HAP-1 (cell line): ENCODE measurements around the gene PDGFC.

Experiments used
- DNase-seq, 2 experiments: peaks; one replicate each; pipeline ENCODE4 v3.0.0-alpha.2; 2016 to 2020; ENCODE audit warnings: low spot score in 2 of 2
- H3K27me3 ChIP-seq: fragments of 250-450 bp; sonication (Bioruptor Pico); 2 replicates; pipeline ENCODE4 v1.5.1; 2020; ENCODE audit warnings: low read depth, mild to moderate bottlenecking, moderate library complexity
- H3K36me3 ChIP-seq: fragments of 250-450 bp; sonication (Bioruptor Pico); replicated peaks from 2 replicates; pipeline ENCODE4 v1.5.1; 2020; ENCODE audit warnings: mild to moderate bottlenecking
- H3K4me1 ChIP-seq: fragments of 250-450 bp; sonication (Bioruptor Pico); 2 replicates; pipeline ENCODE4 v1.5.1; 2020; ENCODE audit warnings: mild to moderate bottlenecking
- H3K4me3 ChIP-seq: fragments of 250-450 bp; sonication (Bioruptor Pico); 2 replicates; pipeline ENCODE4 v1.5.1; 2020; ENCODE audit warnings: mild to moderate bottlenecking, moderate library complexity
- H3K9me3 ChIP-seq: fragments of 250-450 bp; sonication (Bioruptor Pico); 2 replicates; pipeline ENCODE4 v1.5.1; 2020; ENCODE audit warnings: mild to moderate bottlenecking, moderate library complexity
- in situ Hi-C: fragments of 300-500 bp; cut with MboI; formaldehyde crosslinking; loops from 3 replicates; pipeline ENCODE4 v1.14.3; 2020; ENCODE audit warnings: low sequenced_read_pairs, inconsistent platforms, mixed read lengths

PDGFC gene, protein sequence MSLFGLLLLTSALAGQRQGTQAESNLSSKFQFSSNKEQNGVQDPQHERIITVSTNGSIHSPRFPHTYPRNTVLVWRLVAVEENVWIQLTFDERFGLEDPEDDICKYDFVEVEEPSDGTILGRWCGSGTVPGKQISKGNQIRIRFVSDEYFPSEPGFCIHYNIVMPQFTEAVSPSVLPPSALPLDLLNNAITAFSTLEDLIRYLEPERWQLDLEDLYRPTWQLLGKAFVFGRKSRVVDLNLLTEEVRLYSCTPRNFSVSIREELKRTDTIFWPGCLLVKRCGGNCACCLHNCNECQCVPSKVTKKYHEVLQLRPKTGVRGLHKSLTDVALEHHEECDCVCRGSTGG

DNA sequence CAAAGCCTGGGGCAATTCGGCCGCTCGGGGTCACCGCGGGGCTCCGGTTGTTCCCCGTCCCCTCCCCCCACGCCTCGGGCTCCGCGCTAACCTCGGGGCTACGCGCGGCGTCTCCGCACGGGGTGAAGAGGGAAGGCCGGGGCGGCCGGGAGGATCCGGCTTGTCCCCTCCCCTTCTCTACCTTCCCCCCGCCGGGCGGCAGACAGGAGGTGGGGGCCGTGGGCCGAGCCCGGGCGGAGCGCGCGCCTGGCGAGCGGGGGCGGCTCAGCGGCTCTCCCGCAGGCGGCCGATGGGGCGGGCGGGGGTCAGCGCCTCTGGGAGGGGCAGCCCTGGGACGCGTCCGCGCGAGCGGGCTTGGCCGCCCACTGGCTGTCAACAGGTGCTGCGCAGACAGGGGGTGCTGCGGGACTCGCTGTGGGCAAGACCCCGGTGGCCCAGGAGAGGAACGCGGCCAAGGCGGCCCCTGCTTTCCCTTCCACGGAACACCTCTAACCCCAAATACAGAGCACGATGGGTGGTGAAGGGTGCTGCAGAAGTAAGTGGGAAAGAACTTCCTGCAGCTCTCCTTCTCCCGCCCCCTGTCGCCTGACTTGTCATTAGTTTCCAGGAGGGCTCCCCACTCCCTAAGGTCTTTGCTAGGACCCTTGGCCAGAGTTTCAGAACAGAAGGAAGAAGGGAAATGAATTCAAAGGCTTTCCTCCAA is at the start of gene PDGFC:
Gene PDGFC, minus strand, starts transcription at position 124 of the 703 bp plus-strand sequence. CDS start 896 bp downstream, outside the sequence.
- no peaks in the 10 kb centered on the region for H3K27me3 ChIP-seq
- H3K4me3 ChIP-seq: peak within 1 kb of the TSS; percentile 61
- no peaks in the 10 kb centered on the region for H3K9me3 ChIP-seq
- no peaks in the 10 kb centered on the region for H3K36me3 ChIP-seq
- peaks cover 55% of the 10 kb centered on the region for H3K4me1 ChIP-seq
- peak; percentile 78 to 91 for DNase-seq
- in situ Hi-C loops: loop anchor here (25.0 kb wide), 1 partner anchor 285 kb away; no protein-coding TSS in a partner anchor

DNA sequence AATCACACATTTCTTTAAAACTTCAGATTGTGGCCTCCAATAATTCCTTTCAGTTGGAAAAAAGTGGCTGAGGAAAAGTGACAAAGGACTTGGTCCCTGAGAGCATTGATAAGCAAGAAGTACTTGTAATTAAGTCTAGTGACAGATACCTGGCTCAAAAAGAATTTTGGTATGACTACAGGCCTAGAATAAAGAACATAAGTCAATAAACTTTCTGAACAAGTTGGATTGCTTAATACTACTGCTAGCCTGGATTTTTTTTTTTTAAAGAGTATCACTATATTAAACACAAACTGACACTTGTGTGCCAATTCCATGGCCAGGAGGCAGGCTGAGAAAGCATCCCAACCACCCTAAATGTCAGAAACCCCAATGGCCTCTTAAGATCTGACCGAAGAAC is 49.3 kb upstream of the PDGFC start:
- no peaks in the 10 kb centered on the region for H3K36me3 ChIP-seq
- in situ Hi-C loops: no loop called here
- no peaks in the 10 kb centered on the region for H3K9me3 ChIP-seq
- no peak overlapping the region for H3K4me3 ChIP-seq
- H3K27me3 ChIP-seq: no peaks in the 10 kb centered on the region
- no peaks in the 10 kb centered on the region for H3K4me1 ChIP-seq
- no peak for DNase-seq

DNA sequence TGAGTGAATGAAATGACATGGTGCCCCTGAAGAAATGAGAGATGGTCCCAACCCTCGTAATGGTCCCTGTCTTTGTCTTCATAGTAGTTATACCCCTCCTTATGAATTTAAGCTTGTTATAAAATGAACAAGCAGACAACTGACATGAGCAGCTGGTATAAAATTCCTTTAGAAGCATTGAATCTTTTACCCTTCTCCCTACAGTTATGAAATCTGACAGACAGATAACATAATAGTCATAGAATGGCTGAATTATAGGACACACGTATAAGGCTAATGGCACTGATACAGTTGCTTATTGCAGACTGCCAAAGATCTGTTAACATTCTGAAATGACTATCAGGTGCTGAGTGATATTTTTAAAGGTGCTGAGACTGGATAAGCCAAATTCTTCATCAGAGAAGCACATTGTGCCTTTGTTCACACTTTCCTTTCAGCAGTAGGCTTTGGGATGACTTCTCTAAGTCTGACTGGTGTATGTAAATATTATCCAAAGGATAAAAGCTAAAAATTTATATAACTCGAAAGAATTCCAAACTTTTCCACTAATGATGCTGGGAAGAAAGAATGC is 47.4 kb upstream of the PDGFC start:
- DNase-seq: no peak
- in situ Hi-C loops: no loop called here
- Histone ChIP-seq H3K9me3 (no peaks in the 10 kb centered on the region), H3K36me3 (no peaks in the 10 kb centered on the region), H3K27me3 (no peaks in the 10 kb centered on the region), H3K4me3 (no peak overlapping the region), H3K4me1 (no peaks in the 10 kb centered on the region)

DNA sequence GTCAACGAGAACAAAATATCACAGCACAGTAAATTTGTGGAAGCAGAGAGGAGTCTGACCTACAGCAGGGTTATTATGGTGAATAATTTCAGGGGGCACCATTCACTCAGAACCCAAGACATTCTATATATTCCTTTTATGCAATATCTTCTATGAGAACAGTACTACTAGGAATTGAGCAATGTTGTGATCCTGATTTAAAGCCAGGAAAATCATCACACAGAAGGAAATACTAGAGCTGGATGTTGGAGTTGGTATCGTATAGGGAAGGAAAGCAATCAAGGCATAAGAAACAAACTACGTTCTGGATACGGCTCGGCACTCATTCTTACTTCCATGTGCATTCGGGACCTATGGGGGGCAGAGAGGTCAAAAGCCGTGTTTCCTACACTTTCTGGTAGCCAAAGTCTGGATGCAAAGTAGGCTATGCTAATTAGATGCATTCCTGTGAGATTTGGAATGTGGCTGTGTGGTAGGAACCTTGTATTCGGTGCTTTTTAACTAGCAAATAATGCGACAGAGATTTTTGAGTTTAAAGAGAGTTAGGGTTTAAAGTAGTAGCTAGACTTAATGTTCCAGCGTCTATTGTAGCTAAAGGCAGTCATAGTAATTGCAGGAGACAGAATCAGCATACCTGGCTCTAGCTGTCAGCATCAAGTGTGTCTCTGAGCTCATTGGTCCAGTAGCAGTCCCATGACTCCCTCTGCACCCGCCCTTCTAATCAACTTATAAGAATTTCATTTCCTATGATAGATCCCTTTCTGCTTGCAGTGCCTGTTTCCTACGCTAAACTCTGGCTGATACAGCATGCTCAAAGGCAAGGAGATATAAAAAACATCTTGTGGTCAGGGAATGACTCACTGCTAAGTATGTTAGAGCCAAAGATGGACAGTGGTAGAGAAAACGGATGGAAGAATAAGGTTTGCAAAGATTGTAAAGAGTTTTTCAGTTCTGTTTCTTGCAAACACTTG is 43.3 kb upstream of the PDGFC start:
- no peaks in the 10 kb centered on the region for H3K9me3 ChIP-seq
- no peak overlapping the region for H3K4me3 ChIP-seq
- no peak for DNase-seq
- H3K36me3 ChIP-seq: no peaks in the 10 kb centered on the region
- in situ Hi-C loops: no loop called here
- H3K4me1 ChIP-seq: peaks cover 3% of the 10 kb centered on the region; the same call in 1 of the 2 replicates
- H3K27me3 ChIP-seq: no peaks in the 10 kb centered on the region

DNA sequence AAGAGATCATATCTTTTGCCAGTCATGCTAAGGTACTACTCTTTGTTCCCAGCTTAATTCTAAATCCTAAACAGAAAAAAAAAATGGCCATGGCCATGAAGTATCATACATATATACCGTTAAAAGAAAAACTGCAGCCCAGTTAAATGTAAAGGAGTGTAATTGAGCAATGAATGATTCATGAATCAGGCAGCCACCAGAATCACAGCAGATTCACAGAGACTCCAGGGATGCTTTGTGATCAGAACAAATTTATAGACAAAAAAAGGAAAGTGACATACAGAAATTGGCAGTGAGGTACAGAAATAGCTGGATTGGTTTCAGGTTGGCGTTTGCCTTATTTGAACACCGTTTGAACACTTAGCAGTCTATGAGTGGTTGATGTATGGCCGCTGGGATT is 42.1 kb upstream of the PDGFC start:
- Histone ChIP-seq H3K9me3 (no peaks in the 10 kb centered on the region), H3K4me1 (peaks cover 3% of the 10 kb centered on the region; the same call in 1 of the 2 replicates), H3K27me3 (no peaks in the 10 kb centered on the region), H3K4me3 (no peak overlapping the region), H3K36me3 (no peaks in the 10 kb centered on the region)
- no peak for DNase-seq
- in situ Hi-C loops: no loop called here

DNA sequence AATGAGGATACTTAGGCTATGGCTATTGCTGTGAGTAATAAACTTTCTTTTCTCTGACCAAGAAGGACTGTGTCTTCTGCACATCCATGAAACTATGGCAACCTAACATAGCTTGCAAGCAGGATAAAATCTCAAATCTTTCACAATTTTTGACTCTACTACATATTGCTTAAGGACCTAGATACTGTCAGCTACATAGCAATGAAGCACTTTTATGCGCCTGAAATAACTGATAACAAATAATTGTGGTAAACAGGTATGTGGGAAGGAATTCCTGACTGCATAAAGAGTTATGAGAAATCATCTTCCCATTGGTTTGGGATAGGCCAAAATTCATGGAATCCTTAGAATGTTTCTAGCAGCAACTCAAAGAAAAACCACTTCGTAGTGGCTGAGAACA is 41.2 kb upstream of the PDGFC start:
- peaks cover 3% of the 10 kb centered on the region; the same call in 1 of the 2 replicates for H3K4me1 ChIP-seq
- H3K27me3 ChIP-seq: no peaks in the 10 kb centered on the region
- H3K36me3 ChIP-seq: no peaks in the 10 kb centered on the region
- in situ Hi-C loops: no loop called here
- H3K4me3 ChIP-seq: no peak overlapping the region
- no peak for DNase-seq
- no peaks in the 10 kb centered on the region for H3K9me3 ChIP-seq

DNA sequence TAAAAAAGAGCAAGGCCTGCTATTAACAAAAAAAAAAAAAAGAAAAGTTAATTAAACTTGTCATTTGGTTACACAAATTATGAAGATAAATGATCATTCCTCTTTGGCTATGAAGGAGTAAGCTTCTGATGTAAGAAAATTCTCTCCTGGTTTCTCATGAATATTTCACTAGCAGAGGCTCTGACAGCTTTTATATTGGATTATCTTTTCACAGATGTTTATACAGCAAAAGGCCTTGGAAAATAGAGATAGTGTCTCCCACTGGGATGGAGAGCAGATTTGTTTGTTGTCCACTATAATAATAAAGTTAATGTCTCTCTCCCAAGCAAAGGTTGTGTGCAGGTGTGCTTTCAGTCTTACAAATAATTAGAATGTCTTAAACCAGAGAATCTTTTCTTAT is 40.7 kb upstream of the PDGFC start:
- no peak for DNase-seq
- no peaks in the 10 kb centered on the region for H3K36me3 ChIP-seq
- H3K4me3 ChIP-seq: no peak overlapping the region
- no peaks in the 10 kb centered on the region for H3K27me3 ChIP-seq
- peaks cover 3% of the 10 kb centered on the region; the same call in 1 of the 2 replicates for H3K4me1 ChIP-seq
- no peaks in the 10 kb centered on the region for H3K9me3 ChIP-seq
- in situ Hi-C loops: no loop called here

DNA sequence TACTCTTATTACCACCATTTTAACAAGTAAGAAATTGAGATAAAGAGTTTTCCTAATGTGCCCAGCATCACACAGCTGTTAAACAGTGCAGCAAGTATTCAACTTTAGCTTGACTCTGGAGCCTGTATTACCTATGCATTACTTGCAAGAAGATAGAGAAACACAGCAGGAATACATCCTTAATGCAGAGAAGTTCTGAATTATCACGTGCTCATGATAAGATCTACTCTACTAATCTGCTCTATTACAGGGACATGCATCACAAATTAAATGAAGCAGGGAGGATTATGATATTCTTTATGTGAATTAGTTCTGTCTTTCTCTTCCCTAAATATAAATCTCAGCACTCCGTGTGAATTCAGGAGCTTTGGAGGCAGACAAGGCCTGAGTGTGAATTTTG is 39.0 kb upstream of the PDGFC start:
- Histone ChIP-seq H3K4me3 (no peak overlapping the region), H3K27me3 (no peaks in the 10 kb centered on the region), H3K9me3 (no peaks in the 10 kb centered on the region), H3K36me3 (no peaks in the 10 kb centered on the region), H3K4me1 (peaks cover 3% of the 10 kb centered on the region; the same call in 1 of the 2 replicates)
- in situ Hi-C loops: no loop called here
- no peak for DNase-seq

DNA sequence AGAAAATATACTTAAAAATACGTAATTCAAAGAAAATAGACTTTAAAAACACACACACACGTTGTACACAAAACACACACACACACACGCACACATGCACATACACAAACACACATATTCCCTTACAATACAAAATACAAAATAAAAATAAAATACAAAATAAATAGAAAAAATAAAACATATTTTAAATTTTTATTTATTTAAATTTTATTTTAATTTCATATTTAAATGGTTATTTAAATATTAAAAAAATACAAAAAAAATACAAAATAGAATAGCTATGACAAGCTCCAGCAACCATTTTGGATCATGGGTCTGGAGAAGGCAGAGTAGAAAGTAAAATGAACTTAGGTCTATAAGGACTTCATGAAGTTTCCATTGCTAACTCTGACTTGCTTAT is 34.2 kb upstream of the PDGFC start:
- Histone ChIP-seq H3K4me3 (no peak overlapping the region), H3K4me1 (peaks cover 7% of the 10 kb centered on the region), H3K27me3 (no peaks in the 10 kb centered on the region), H3K36me3 (no peaks in the 10 kb centered on the region), H3K9me3 (no peaks in the 10 kb centered on the region)
- in situ Hi-C loops: no loop called here
- no peak for DNase-seq

DNA sequence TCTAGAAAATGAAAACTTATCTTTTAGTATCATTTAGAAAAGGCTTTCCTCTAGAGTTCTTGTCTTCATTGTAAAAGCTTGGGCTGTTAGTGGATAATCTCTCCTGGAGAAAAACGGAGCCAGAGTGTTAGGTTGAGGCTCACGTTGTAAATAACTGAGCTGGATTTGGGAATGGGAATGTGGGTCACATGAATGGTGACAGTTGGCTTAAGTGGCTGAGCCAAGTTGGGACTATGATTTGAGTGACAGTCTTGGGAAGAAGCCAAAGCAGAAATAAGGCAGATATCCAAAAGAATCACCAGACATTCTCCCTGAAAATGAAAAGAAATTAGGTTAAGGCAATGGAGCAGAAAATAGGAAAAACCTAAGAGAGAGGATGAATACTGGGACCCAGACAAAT is 33.6 kb upstream of the PDGFC start:
- Histone ChIP-seq H3K4me1 (peaks cover 4% of the 10 kb centered on the region), H3K9me3 (no peaks in the 10 kb centered on the region), H3K36me3 (no peaks in the 10 kb centered on the region), H3K27me3 (no peaks in the 10 kb centered on the region), H3K4me3 (no peak overlapping the region)
- in situ Hi-C loops: no loop called here
- no peak for DNase-seq

DNA sequence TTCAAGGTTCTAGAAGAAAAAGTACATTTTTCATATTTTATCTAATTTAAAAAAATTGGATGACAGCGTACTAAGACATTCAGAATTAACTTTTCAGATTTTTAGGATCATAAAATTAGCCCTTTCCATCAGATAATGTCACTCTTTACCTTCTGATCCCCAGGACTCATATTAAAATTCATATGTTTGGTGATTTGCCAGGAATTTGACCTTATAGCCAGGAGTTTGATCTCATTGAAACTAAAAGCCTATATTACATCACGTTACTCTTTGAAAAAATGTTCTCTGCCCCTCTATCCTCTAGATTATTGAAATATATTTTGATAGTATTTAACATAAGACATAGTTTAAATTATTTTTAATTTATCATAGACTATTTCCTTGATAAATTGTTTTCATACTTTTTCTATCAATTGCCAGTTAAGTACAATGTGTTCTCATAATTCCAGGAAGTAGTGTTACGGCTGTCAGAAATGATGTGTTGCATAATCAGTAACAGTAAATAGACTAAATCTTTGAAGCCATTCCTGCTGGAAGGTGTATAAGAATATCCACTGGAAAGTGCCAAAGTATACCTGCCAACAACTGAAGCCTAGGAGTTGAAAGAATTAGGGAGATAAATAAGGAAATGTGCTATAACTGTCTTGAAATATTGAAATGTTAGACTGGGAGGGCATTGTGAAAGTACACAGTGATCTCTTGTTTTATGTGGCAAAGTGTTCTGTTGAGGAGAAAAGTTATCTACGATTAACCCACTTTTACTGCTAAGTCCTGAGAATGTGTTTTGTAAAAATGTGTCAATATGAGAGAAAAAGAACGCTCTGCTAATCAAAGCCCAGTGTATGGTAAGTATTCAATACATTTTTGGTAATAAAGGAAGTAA is 32.9 kb upstream of the PDGFC start:
- DNase-seq: no peak

DNA sequence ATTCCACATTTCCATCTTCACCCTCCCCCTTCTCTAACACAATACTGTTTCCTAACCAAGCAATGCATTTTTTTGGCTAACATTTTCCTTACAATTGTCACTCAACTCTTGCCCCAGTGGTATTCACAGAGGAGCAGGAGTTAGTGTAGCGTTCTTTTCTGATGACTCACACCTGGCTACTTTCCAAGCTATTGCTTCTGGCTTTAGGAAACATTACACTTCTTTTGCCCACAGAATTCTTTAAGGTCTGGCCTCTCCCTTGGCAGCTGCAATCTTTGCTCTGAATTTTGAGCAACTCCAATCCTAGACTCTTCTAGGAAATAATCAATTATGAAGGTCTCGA is 27.5 kb upstream of the PDGFC start:
- no peaks in the 10 kb centered on the region for H3K9me3 ChIP-seq
- H3K27me3 ChIP-seq: no peaks in the 10 kb centered on the region
- in situ Hi-C loops: no loop called here
- DNase-seq: peak; percentile 85 to 95
- no peaks in the 10 kb centered on the region for H3K36me3 ChIP-seq
- no peak overlapping the region for H3K4me3 ChIP-seq
- H3K4me1 ChIP-seq: peaks cover 23% of the 10 kb centered on the region

More for the DNA sequence above, 32.9 kb upstream of the PDGFC start:
- in situ Hi-C loops: no loop called here
- no peaks in the 10 kb centered on the region for H3K36me3 ChIP-seq
- peaks cover 10% of the 10 kb centered on the region for H3K4me1 ChIP-seq
- H3K4me3 ChIP-seq: no peak overlapping the region
- H3K27me3 ChIP-seq: no peaks in the 10 kb centered on the region
- no peaks in the 10 kb centered on the region for H3K9me3 ChIP-seq
